A549 (cell line): Measurements from ENCODE around the gene BEX3.
"Not testable (repeated sequence)": the region's sequence is repeated elsewhere in the genome, so short reads cannot be mapped to it uniquely, and the experiment has no call there.

ENCODE experiments used
- CTCF ChIP-seq: fragments of >200 bp; sonication (Bioruptor Twin); formaldehyde crosslinking; IDR thresholded peaks from 3 replicates; pipeline ENCODE4 v1.5.1; 2016
- ELK1 ChIP-seq: fragments of 150-350 bp; IDR thresholded peaks from 2 replicates; pipeline ENCODE4 v1.6.1; 2014; ENCODE audit warnings: low read depth, mild to moderate bottlenecking, low read length
- FOSB ChIP-seq: fragments of 250-450 bp; sonication (Bioruptor Pico); IDR thresholded peaks from 2 replicates; pipeline ENCODE4 v1.5.0; 2020; ENCODE audit warnings: mild to moderate bottlenecking, moderate library complexity
- MYC ChIP-seq: IDR thresholded peaks from 2 replicates; pipeline ENCODE4 v1.6.1; 2012; ENCODE audit warnings: mild to moderate bottlenecking, inconsistent platforms, low read length, improper control_type of control experiment, borderline replicate concordance
- POLR2A ChIP-seq: IDR thresholded peaks from 2 replicates; pipeline ENCODE4 v1.6.1; 2012; ENCODE audit warnings: mild to moderate bottlenecking, low read length
- RARB ChIP-seq: fragments of 250-450 bp; sonication (Bioruptor Pico); IDR thresholded peaks from 2 replicates; pipeline ENCODE4 v1.8.0; 2021; ENCODE audit warnings: mild to moderate bottlenecking, moderate library complexity
- TF ChIP-seq, protein P1 (sequence below): fragments of 200-600 bp; sonication (generic); IDR thresholded peaks from 2 replicates; pipeline ENCODE4 v1.6.1; 2016; ENCODE audit warnings: antibody characterized with exemption, mild to moderate bottlenecking, moderate library complexity
- TF ChIP-seq, protein P2 (sequence below): fragments of 450-650 bp; IDR thresholded peaks from 2 replicates; pipeline ENCODE4 v1.6.1; 2014; ENCODE audit warnings: antibody characterized with exemption

DNA sequence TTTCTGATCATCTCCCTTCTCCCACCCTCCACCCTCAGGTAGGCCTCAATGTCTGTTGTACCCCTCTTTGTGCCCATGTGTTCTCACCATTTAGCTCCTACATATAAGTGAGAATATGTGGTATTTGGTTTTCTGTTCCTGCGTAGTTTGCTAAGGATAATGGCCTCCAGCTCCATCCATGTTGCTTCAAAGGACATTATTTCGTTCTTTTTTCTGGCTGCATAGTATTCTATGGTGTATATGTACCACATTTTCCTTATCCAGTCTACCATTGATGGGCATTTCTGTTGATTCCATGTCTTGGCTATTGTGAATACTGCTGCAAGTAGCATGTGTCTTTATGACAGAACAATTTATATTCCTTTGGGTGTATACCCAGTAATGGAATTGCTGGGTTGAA is 35.4 kb downstream of the BEX3 start:
- TF ChIP-seq ELK1; CTCF; POLR2A; RARB; MYC; FOSB (CRISPR knock-in tag): not testable (repeated sequence)
- TF ChIP-seq, protein P1, sequence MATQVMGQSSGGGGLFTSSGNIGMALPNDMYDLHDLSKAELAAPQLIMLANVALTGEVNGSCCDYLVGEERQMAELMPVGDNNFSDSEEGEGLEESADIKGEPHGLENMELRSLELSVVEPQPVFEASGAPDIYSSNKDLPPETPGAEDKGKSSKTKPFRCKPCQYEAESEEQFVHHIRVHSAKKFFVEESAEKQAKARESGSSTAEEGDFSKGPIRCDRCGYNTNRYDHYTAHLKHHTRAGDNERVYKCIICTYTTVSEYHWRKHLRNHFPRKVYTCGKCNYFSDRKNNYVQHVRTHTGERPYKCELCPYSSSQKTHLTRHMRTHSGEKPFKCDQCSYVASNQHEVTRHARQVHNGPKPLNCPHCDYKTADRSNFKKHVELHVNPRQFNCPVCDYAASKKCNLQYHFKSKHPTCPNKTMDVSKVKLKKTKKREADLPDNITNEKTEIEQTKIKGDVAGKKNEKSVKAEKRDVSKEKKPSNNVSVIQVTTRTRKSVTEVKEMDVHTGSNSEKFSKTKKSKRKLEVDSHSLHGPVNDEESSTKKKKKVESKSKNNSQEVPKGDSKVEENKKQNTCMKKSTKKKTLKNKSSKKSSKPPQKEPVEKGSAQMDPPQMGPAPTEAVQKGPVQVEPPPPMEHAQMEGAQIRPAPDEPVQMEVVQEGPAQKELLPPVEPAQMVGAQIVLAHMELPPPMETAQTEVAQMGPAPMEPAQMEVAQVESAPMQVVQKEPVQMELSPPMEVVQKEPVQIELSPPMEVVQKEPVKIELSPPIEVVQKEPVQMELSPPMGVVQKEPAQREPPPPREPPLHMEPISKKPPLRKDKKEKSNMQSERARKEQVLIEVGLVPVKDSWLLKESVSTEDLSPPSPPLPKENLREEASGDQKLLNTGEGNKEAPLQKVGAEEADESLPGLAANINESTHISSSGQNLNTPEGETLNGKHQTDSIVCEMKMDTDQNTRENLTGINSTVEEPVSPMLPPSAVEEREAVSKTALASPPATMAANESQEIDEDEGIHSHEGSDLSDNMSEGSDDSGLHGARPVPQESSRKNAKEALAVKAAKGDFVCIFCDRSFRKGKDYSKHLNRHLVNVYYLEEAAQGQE = not testable (repeated sequence)
- TF ChIP-seq, protein P2, sequence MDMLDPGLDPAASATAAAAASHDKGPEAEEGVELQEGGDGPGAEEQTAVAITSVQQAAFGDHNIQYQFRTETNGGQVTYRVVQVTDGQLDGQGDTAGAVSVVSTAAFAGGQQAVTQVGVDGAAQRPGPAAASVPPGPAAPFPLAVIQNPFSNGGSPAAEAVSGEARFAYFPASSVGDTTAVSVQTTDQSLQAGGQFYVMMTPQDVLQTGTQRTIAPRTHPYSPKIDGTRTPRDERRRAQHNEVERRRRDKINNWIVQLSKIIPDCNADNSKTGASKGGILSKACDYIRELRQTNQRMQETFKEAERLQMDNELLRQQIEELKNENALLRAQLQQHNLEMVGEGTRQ = not testable (repeated sequence)
